Muscle layer of duodenum (tissue), 2 donors: Measurements from ENCODE around the gene CELSR3.
A peak's percentile ranks its signal among the peaks of the same experiment; 100 is the strongest.

Experiments used
- H3K27ac ChIP-seq: one replicate; pipeline ENCODE4 v1.7.0; 2013; ENCODE audit warnings: mild to moderate bottlenecking, low read length
- H3K27me3 ChIP-seq: one replicate; pipeline ENCODE4 v1.7.0; 2013; ENCODE audit warnings: low read depth, mild to moderate bottlenecking, control low read depth, low read length
- H3K36me3 ChIP-seq, 2 donors: one replicate each; pipeline ENCODE4 v1.7.0; 2013; ENCODE audit warnings: low read length in 2 of 2, control low read depth in 1 of 2, mild to moderate bottlenecking in 1 of 2; ENCODE audit not compliant: insufficient read depth in 2 of 2, control insufficient read depth in 1 of 2
- H3K4me1 ChIP-seq, 2 donors: one replicate each; pipeline ENCODE4 v1.7.0; 2013; ENCODE audit warnings: low read length in 2 of 2, mild to moderate bottlenecking in 2 of 2, control low read depth in 1 of 2, moderate library complexity in 1 of 2; ENCODE audit not compliant: insufficient read depth in 2 of 2, control insufficient read depth in 1 of 2
- H3K4me3 ChIP-seq, 2 donors: one replicate each; pipeline ENCODE4 v1.7.0; 2013; ENCODE audit warnings: low read length in 2 of 2, low read depth in 1 of 2, mild to moderate bottlenecking in 1 of 2
- H3K9me3 ChIP-seq, 2 donors: one replicate each; pipeline ENCODE4 v1.7.0; 2013; ENCODE audit warnings: low read length in 2 of 2, control low read depth in 1 of 2, mild to moderate bottlenecking in 1 of 2; ENCODE audit not compliant: control insufficient read depth in 1 of 2
- donor health status: healthy.

The CELSR3 gene

GRCh38 chr3:48678566-48679380 is 16.1 kb upstream of the CELSR3 start:
- Histone ChIP-seq H3K9me3 (no peaks in the 10 kb centered on the region), H3K4me1 (peaks cover 0 to 8% of the 10 kb centered on the region in 2 donors), H3K36me3 (peaks cover 29 to 67% of the 10 kb centered on the region in 2 donors), H3K4me3 (no peak overlapping the region), H3K27ac (no peak overlapping the region), H3K27me3 (no peaks in the 10 kb centered on the region)

GRCh38 chr3:48678056-48678455 is 15.4 kb upstream of the CELSR3 start:
- Histone ChIP-seq H3K9me3 (no peaks in the 10 kb centered on the region), H3K4me3 (no peak overlapping the region), H3K27me3 (no peaks in the 10 kb centered on the region), H3K36me3 (peaks cover 29 to 67% of the 10 kb centered on the region in 2 donors), H3K27ac (no peak overlapping the region), H3K4me1 (peaks cover 0 to under 1% of the 10 kb centered on the region in 2 donors)

GRCh38 chr3:48674505-48674904 is 11.8 kb upstream of the CELSR3 start:
- H3K4me1 ChIP-seq: no peaks in the 10 kb centered on the region
- H3K4me3 ChIP-seq: no peak overlapping the region
- no peaks in the 10 kb centered on the region for H3K27me3 ChIP-seq
- H3K36me3 ChIP-seq: peaks cover 12 to 47% of the 10 kb centered on the region in 2 donors
- H3K9me3 ChIP-seq: no peaks in the 10 kb centered on the region
- no peak overlapping the region for H3K27ac ChIP-seq

GRCh38 chr3:48672522-48672921 is 9.8 kb upstream of the CELSR3 start:
- Histone ChIP-seq H3K36me3 (peaks cover 0 to 27% of the 10 kb centered on the region in 2 donors), H3K27ac (no peak overlapping the region), H3K4me3 (no peak overlapping the region), H3K27me3 (no peaks in the 10 kb centered on the region), H3K4me1 (no peaks in the 10 kb centered on the region), H3K9me3 (no peaks in the 10 kb centered on the region)

GRCh38 chr3:48664929-48665328 is 2.2 kb upstream of the CELSR3 start:
- no peak overlapping the region for H3K4me3 ChIP-seq
- no peaks in the 10 kb centered on the region for H3K9me3 ChIP-seq
- peaks cover 9% of the 10 kb centered on the region for H3K27me3 ChIP-seq
- H3K27ac ChIP-seq: no peak overlapping the region
- peaks cover 0 to 34% of the 10 kb centered on the region in 2 donors for H3K4me1 ChIP-seq
- H3K36me3 ChIP-seq: peaks cover 0 to 4% of the 10 kb centered on the region in 2 donors

GRCh38 chr3:48664313-48664644 is 1.6 kb upstream of the CELSR3 start:
- Histone ChIP-seq H3K9me3 (no peaks in the 10 kb centered on the region), H3K27ac (no peak overlapping the region), H3K4me3 (peak overlapping the region; percentile 55 to 61), H3K36me3 (peaks cover 0 to 4% of the 10 kb centered on the region in 2 donors), H3K4me1 (peaks cover 0 to 34% of the 10 kb centered on the region in 2 donors), H3K27me3 (peaks cover 9% of the 10 kb centered on the region)

- H3K27me3 ChIP-seq: peaks cover 9% of the 10 kb centered on the region
- peaks cover 0 to 4% of the 10 kb centered on the region in 2 donors for H3K36me3 ChIP-seq
- H3K4me3 ChIP-seq: peak overlapping the region; percentile 55 to 61
- peak overlapping the region; percentile 67 for H3K27ac ChIP-seq
- no peaks in the 10 kb centered on the region for H3K9me3 ChIP-seq
- peaks cover 0 to 34% of the 10 kb centered on the region in 2 donors for H3K4me1 ChIP-seq
Measured at GRCh38 chr3:48663489-48664312, 1.0 kb upstream of the CELSR3 start.

- Histone ChIP-seq H3K27ac (no peak overlapping the region), H3K4me3 (peak overlapping the region in 1 of 2 donors; percentile 64)
Measured at GRCh38 chr3:48662145-48662752, 437 bp downstream of the CELSR3 start.

GRCh38 chr3:48661501-48662144 is 1.1 kb downstream of the CELSR3 start:
- peaks cover 0 to 4% of the 10 kb centered on the region in 2 donors for H3K36me3 ChIP-seq
- peaks cover 0 to 39% of the 10 kb centered on the region in 2 donors for H3K4me1 ChIP-seq
- H3K27me3 ChIP-seq: peaks cover 9% of the 10 kb centered on the region
- no peak overlapping the region for H3K27ac ChIP-seq
- H3K9me3 ChIP-seq: no peaks in the 10 kb centered on the region
- H3K4me3 ChIP-seq: peak overlapping the region in 1 of 2 donors; percentile 64

More at GRCh38 chr3:48662145-48662752, 437 bp downstream of the CELSR3 start:
- Histone ChIP-seq H3K9me3 (no peaks in the 10 kb centered on the region), H3K4me1 (peaks cover 0 to 34% of the 10 kb centered on the region in 2 donors), H3K36me3 (peaks cover 0 to 4% of the 10 kb centered on the region in 2 donors), H3K27me3 (peaks cover 9% of the 10 kb centered on the region)

GRCh38 chr3:48660800-48661400 is 1.8 kb downstream of the CELSR3 start:
- Histone ChIP-seq H3K4me1 (peaks cover 0 to 45% of the 10 kb centered on the region in 2 donors), H3K27me3 (peaks cover 9% of the 10 kb centered on the region), H3K36me3 (peaks cover 0 to 4% of the 10 kb centered on the region in 2 donors), H3K27ac (no peak overlapping the region), H3K9me3 (no peaks in the 10 kb centered on the region), H3K4me3 (peak overlapping the region in 1 of 2 donors; percentile 64)
